HEK293 (cell line): Measurements from ENCODE around the gene CBX2.
A peak's percentile ranks its signal among the peaks of the same experiment; 100 is the strongest.

Source experiments
- AEBP2 ChIP-seq: fragments of 450-650 bp; formaldehyde crosslinking; IDR thresholded peaks from 2 replicates; pipeline ENCODE4 v1.5.1; 2016; ENCODE audit warnings: missing biosample characterization, missing genetic modification characterization, borderline replicate concordance
- GLI4 ChIP-seq: fragments of 450-650 bp; formaldehyde crosslinking; IDR thresholded peaks from 2 replicates; pipeline ENCODE4 v1.5.1; 2016; ENCODE audit warnings: missing biosample characterization, missing genetic modification characterization
- GLIS2 ChIP-seq: fragments of 450-650 bp; formaldehyde crosslinking; IDR thresholded peaks from 2 replicates; pipeline ENCODE4 v1.5.1; 2016; ENCODE audit warnings: missing biosample characterization, missing genetic modification characterization
- IKZF3 ChIP-seq: fragments of 450-650 bp; IDR thresholded peaks from 2 replicates; pipeline ENCODE4 v1.5.0; 2018; ENCODE audit warnings: missing biosample characterization, mild to moderate bottlenecking, missing genetic modification characterization, moderate library complexity
- INSM2 ChIP-seq: fragments of 450-650 bp; formaldehyde crosslinking; IDR thresholded peaks from 2 replicates; pipeline ENCODE4 v1.5.1; 2016; ENCODE audit warnings: missing biosample characterization, missing genetic modification characterization
- MYNN ChIP-seq: fragments of 450-650 bp; formaldehyde crosslinking; IDR thresholded peaks from 2 replicates; pipeline ENCODE4 v1.5.1; 2016; ENCODE audit warnings: missing biosample characterization, missing genetic modification characterization, borderline replicate concordance
- SP3 ChIP-seq: fragments of 450-650 bp; formaldehyde crosslinking; IDR thresholded peaks from 2 replicates; pipeline ENCODE4 v1.5.1; 2016; ENCODE audit warnings: missing biosample characterization, missing genetic modification characterization
- ZBTB10 ChIP-seq: fragments of 450-650 bp; formaldehyde crosslinking; IDR thresholded peaks from 2 replicates; pipeline ENCODE4 v1.5.1; 2016; ENCODE audit warnings: missing biosample characterization, missing genetic modification characterization
- ZBTB21 ChIP-seq: fragments of 450-650 bp; formaldehyde crosslinking; IDR thresholded peaks from 2 replicates; pipeline ENCODE4 v1.5.1; 2017; ENCODE audit warnings: missing biosample characterization, missing genetic modification characterization
- ZBTB7A ChIP-seq: fragments of 450-650 bp; formaldehyde crosslinking; IDR thresholded peaks from 2 replicates; pipeline ENCODE4 v1.5.1; 2016; ENCODE audit warnings: low read depth, missing biosample characterization, missing genetic modification characterization
- ZEB2 ChIP-seq: fragments of 450-650 bp; formaldehyde crosslinking; IDR thresholded peaks from 2 replicates; pipeline ENCODE4 v1.5.1; 2016; ENCODE audit warnings: missing biosample characterization, missing genetic modification characterization
- ZFP69B ChIP-seq: fragments of 450-650 bp; formaldehyde crosslinking; IDR thresholded peaks from 2 replicates; pipeline ENCODE4 v1.5.1; 2016; ENCODE audit warnings: missing biosample characterization, missing genetic modification characterization
- ZNF146 ChIP-seq: fragments of 450-650 bp; formaldehyde crosslinking; IDR thresholded peaks from 2 replicates; pipeline ENCODE4 v1.5.1; 2016; ENCODE audit warnings: missing biosample characterization, missing genetic modification characterization
- ZNF157 ChIP-seq: fragments of 450-650 bp; formaldehyde crosslinking; IDR thresholded peaks from 2 replicates; pipeline ENCODE4 v1.5.1; 2016; ENCODE audit warnings: missing biosample characterization, missing genetic modification characterization
- ZNF175 ChIP-seq: fragments of 450-650 bp; formaldehyde crosslinking; IDR thresholded peaks from 2 replicates; pipeline ENCODE4 v1.5.1; 2016; ENCODE audit warnings: missing biosample characterization, missing genetic modification characterization
- ZNF184 ChIP-seq: fragments of 450-650 bp; IDR thresholded peaks from 2 replicates; pipeline ENCODE4 v1.5.1; 2018; ENCODE audit warnings: missing biosample characterization, mild to moderate bottlenecking, missing genetic modification characterization
- ZNF214 ChIP-seq: fragments of 450-650 bp; formaldehyde crosslinking; IDR thresholded peaks from 2 replicates; pipeline ENCODE4 v1.5.1; 2017; ENCODE audit warnings: missing biosample characterization, mild to moderate bottlenecking, missing genetic modification characterization, borderline replicate concordance
- ZNF221 ChIP-seq: fragments of 450-650 bp; formaldehyde crosslinking; IDR thresholded peaks from 2 replicates; pipeline ENCODE4 v1.5.1; 2017; ENCODE audit warnings: missing biosample characterization, missing genetic modification characterization, borderline replicate concordance
- ZNF23 ChIP-seq: fragments of 450-650 bp; formaldehyde crosslinking; IDR thresholded peaks from 2 replicates; pipeline ENCODE4 v1.5.1; 2016; ENCODE audit warnings: missing biosample characterization, missing genetic modification characterization, borderline replicate concordance
- ZNF239 ChIP-seq: fragments of 450-650 bp; formaldehyde crosslinking; IDR thresholded peaks from 2 replicates; pipeline ENCODE4 v1.5.1; 2016; ENCODE audit warnings: missing biosample characterization, missing genetic modification characterization
- ZNF274 ChIP-seq, 2 experiments: fragments of 200-500 bp in 1 of 2; fragments of 450-650 bp in 1 of 2; sonication (Bioruptor generic) in 1 of 2; formaldehyde crosslinking in 1 of 2; IDR thresholded peaks; 2 replicates each; pipeline versions ENCODE4 v1.5.1 to v1.6.1; 2014 to 2016; ENCODE audit warnings: borderline replicate concordance in 1 of 2, inconsistent platforms in 1 of 2, low read length in 1 of 2, missing biosample characterization in 1 of 2, missing genetic modification characterization in 1 of 2
- ZNF292 ChIP-seq: fragments of 450-650 bp; formaldehyde crosslinking; IDR thresholded peaks from 2 replicates; pipeline ENCODE4 v1.5.1; 2016; ENCODE audit warnings: low read depth, missing biosample characterization, missing genetic modification characterization, borderline replicate concordance
- ZNF341 ChIP-seq: fragments of 450-650 bp; formaldehyde crosslinking; IDR thresholded peaks from 2 replicates; pipeline ENCODE4; 2016; ENCODE audit warnings: low read depth, missing biosample characterization, missing genetic modification characterization
- ZNF391 ChIP-seq: fragments of 450-650 bp; formaldehyde crosslinking; IDR thresholded peaks from 2 replicates; pipeline ENCODE4 v1.5.1; 2016; ENCODE audit warnings: low read depth, missing biosample characterization, missing genetic modification characterization, borderline replicate concordance
- ZNF433 ChIP-seq: fragments of 450-650 bp; formaldehyde crosslinking; IDR thresholded peaks from 2 replicates; pipeline ENCODE4 v1.5.1; 2016; ENCODE audit warnings: missing biosample characterization, missing genetic modification characterization, low read depth
- ZNF473 ChIP-seq: fragments of 450-650 bp; formaldehyde crosslinking; IDR thresholded peaks from 2 replicates; pipeline ENCODE4 v1.5.1; 2017; ENCODE audit warnings: missing biosample characterization, missing genetic modification characterization
- ZNF501 ChIP-seq: fragments of 450-650 bp; formaldehyde crosslinking; IDR thresholded peaks from 2 replicates; pipeline ENCODE4 v1.5.1; 2016; ENCODE audit warnings: missing biosample characterization, missing genetic modification characterization
- ZNF510 ChIP-seq: fragments of 450-650 bp; formaldehyde crosslinking; IDR thresholded peaks from 2 replicates; pipeline ENCODE4 v1.5.1; 2018; ENCODE audit warnings: mild to moderate bottlenecking, missing genetic modification characterization, missing biosample characterization; ENCODE audit not compliant: insufficient replicate concordance
- ZNF514 ChIP-seq: fragments of 450-650 bp; formaldehyde crosslinking; IDR thresholded peaks from 2 replicates; pipeline ENCODE4 v1.5.1; 2016; ENCODE audit warnings: missing biosample characterization, missing genetic modification characterization
- ZNF560 ChIP-seq: fragments of 450-650 bp; formaldehyde crosslinking; IDR thresholded peaks from 2 replicates; pipeline ENCODE4 v1.5.1; 2017; ENCODE audit warnings: missing biosample characterization, missing genetic modification characterization, borderline replicate concordance
- ZNF580 ChIP-seq: fragments of 450-650 bp; formaldehyde crosslinking; IDR thresholded peaks from 2 replicates; pipeline ENCODE4 v1.5.1; 2016; ENCODE audit warnings: missing biosample characterization, missing genetic modification characterization
- ZNF624 ChIP-seq: fragments of 450-650 bp; formaldehyde crosslinking; IDR thresholded peaks from 2 replicates; pipeline ENCODE4 v1.5.1; 2017; ENCODE audit warnings: missing biosample characterization, missing genetic modification characterization
- ZNF776 ChIP-seq: fragments of 450-650 bp; formaldehyde crosslinking; IDR thresholded peaks from 2 replicates; pipeline ENCODE4 v1.5.0; 2017; ENCODE audit warnings: missing biosample characterization, missing genetic modification characterization, borderline replicate concordance
- ZNF830 ChIP-seq: fragments of 450-650 bp; IDR thresholded peaks from 2 replicates; pipeline ENCODE4 v1.5.0; 2018; ENCODE audit warnings: missing biosample characterization, missing genetic modification characterization, low read depth, mild to moderate bottlenecking, moderate library complexity

CBX2 gene

GRCh38 chr17:79801156-79802038 is 23.4 kb downstream of the CBX2 start (continued):
- TF ChIP-seq ZNF214 = no peak
- TF ChIP-seq ZNF514 (tag by site-specific recombination) = no peak
- TF ChIP-seq ZNF510 (tag by site-specific recombination) = no peak
- no peak for TF ChIP-seq ZNF146 (tag by site-specific recombination)
- no peak; the same call in 1 of the 2 replicates for TF ChIP-seq ZBTB10
- no peak for TF ChIP-seq ZNF473 (tag by site-specific recombination)
- no peak for TF ChIP-seq ZNF580
- TF ChIP-seq ZFP69B (tag by site-specific recombination) = no peak
- no peak; the same call in 1 of the 2 replicates for TF ChIP-seq MYNN
- no peak for TF ChIP-seq ZNF274 (IDR thresholded peaks at IDR 0.05; ENCODE audit: low read length)
- no peak for TF ChIP-seq ZNF274 (tag by site-specific recombination; IDR thresholded peaks at IDR 0.05; ENCODE audit: borderline replicate concordance)
- no peak for TF ChIP-seq ZNF157 (tag by site-specific recombination)
- TF ChIP-seq ZNF23 = no peak
- peak; percentile 51 for TF ChIP-seq GLIS2 (tag by site-specific recombination)
- no peak for TF ChIP-seq ZNF239
- no peak for TF ChIP-seq ZNF175 (tag by site-specific recombination)
- no peak for TF ChIP-seq ZNF830 (tag by site-specific recombination)
- TF ChIP-seq SP3 (tag by site-specific recombination) = peak; percentile 43
- no peak for TF ChIP-seq ZBTB21 (tag by site-specific recombination)
- TF ChIP-seq ZNF184 = no peak
- TF ChIP-seq ZNF560 (tag by site-specific recombination) = no peak
- TF ChIP-seq ZNF292 (tag by site-specific recombination) = no peak
- no peak for TF ChIP-seq ZNF501 (tag by site-specific recombination)
- no peak for TF ChIP-seq AEBP2 (tag by site-specific recombination)
- no peak for TF ChIP-seq INSM2 (tag by site-specific recombination)
- no peak for TF ChIP-seq ZNF776 (tag by site-specific recombination)
- peak; percentile 87 for TF ChIP-seq IKZF3
- no peak for TF ChIP-seq ZNF341 (tag by site-specific recombination)
- no peak for TF ChIP-seq ZBTB7A (tag by site-specific recombination)
- TF ChIP-seq ZNF391 (tag by site-specific recombination) = 0 out of 2 replicates have a peak, but pooled peaks have one; percentile 13
- TF ChIP-seq ZNF624 = no peak
- no peak for TF ChIP-seq GLI4 (tag by site-specific recombination)
- no peak for TF ChIP-seq ZNF221 (tag by site-specific recombination)
- no peak for TF ChIP-seq ZNF433 (tag by site-specific recombination)
- TF ChIP-seq ZEB2 = peak; percentile 51; the same call in 1 of the 2 replicates
